NOMO-1 treated with DMSO at 0.1 percent for 48 hours (cell line): Measurements from ENCODE around the gene KLHL21.

ENCODE experiments used
- DNase-seq: peaks from one replicate; lab custom pipeline; 2025; ENCODE audit not compliant: unreplicated experiment; lab: John Stamatoyannopoulos, UW

Gene KLHL21

GRCh38 chr1:6625584-6626149 lies 23.0 kb upstream of the KLHL21 start:
- peak; percentile 14 for DNase-seq

- peak; percentile 49 for DNase-seq
These were observed 22.3 kb upstream of the KLHL21 start, which contains the start of gene THAP3 for GRCh38 chr1:6624710-6625583. Gene THAP3 (plus strand): TSS chr1:6624868. CDS start chr1:6625219, 351 bp downstream.

- no peak for DNase-seq
These were observed 20.7 kb upstream of the KLHL21 start for GRCh38 chr1:6623269-6623965.

GRCh38 chr1:6622396-6623152 lies 19.9 kb upstream of the KLHL21 start:
- DNase-seq = no peak

GRCh38 chr1:6621429-6622391 lies 19.0 kb upstream of the KLHL21 start:
- DNase-seq = no peak

GRCh38 chr1:6619045-6619444 lies 16.4 kb upstream of the KLHL21 start:
- DNase-seq = no peak

GRCh38 chr1:6614929-6615785 lies 12.5 kb upstream of the KLHL21 start:
- no peak for DNase-seq

- DNase-seq = peak; percentile 12
These were observed 11.6 kb upstream of the KLHL21 start for GRCh38 chr1:6614019-6614928.

- DNase-seq = peak; percentile 96
These were observed 10.8 kb upstream of the KLHL21 start, which contains the start of gene PHF13 for GRCh38 chr1:6613361-6614018. Gene PHF13 (plus strand): TSS chr1:6613731. CDS start chr1:6614067, 336 bp downstream.

- peak; percentile 35 for DNase-seq
These were observed 10.1 kb upstream of the KLHL21 start for GRCh38 chr1:6612641-6613360.

- DNase-seq = no peak
These were observed 1.4 kb upstream of the KLHL21 start for GRCh38 chr1:6603915-6604558.

GRCh38 chr1:6603238-6603914 lies 707 bp upstream of the KLHL21 start:
- DNase-seq = peak; percentile 62

GRCh38 chr1:6601923-6602668 lies 573 bp downstream of the KLHL21 start:
- DNase-seq = peak; percentile 20

- peak; percentile 66 for DNase-seq
These were observed 1.4 kb downstream of the KLHL21 start for GRCh38 chr1:6601049-6601922.
